CD4-positive, alpha-beta T cell treated with Interleukin-4 for 1 hour (primary cell): ENCODE data around the gene PPM1H.
"Not testable (repeated sequence)": the region's sequence is repeated elsewhere in the genome, so short reads cannot be mapped to it uniquely, and the experiment has no call there.

Experiments
- DNase-seq, 2 donors: peaks; one replicate each; pipeline ENCODE4 v3.0.0-alpha.2; 2020 to 2022

Gene PPM1H

DNA sequence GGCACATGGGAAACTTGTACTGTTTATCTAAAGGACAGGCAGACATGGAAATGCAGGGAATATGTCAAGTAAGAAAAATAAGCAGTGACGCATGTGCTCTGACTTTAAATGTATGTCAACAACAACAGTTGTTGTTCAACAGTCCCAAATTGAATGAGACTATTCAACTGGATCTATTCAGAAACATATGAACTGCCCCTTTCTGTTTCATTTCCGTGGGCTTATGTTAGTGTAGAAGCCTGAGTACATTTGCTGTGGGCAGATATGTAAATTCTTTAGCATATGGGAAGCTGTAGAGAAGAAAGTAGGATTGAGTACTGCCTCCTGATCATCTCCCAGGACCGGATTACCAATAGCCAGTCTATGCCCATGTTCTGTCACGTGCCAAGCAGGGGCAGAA, 7.4 kb upstream of the PPM1H start:
- DNase-seq: not testable (repeated sequence)

GRCh38 chr12:62934239-62934798, 631 bp downstream of the PPM1H start:
- no peak for DNase-seq

DNA sequence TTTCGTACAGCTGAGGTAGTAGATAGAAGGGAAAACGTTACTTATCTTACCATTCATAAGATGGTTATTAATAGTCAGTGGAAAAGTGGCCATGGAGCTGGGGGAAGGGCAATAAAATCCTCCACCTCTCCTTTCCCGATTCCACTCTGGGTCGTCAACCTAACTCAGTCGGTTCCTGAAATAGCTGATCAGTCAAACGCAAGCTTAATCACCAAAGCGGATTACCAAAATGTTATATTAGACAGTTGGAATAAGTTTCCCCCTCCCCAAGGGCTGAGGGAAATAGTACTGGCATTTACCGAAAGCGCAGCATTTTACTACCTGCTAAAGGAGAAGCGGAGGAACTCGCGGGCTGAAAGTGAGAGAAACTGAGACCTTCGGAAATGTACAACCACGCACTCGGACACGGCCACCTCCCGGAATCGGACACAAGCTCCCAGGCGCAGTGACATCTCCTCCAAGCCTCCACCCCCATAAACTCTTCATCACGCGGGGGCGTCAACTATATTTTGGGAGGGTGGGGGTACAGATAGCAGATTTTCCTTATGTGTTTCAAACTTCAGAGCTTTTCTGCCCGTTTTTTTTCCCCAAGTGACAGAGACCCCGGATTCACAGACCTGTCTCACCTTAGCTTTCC, 1.2 kb downstream of the PPM1H start:
- DNase-seq: no peak

- DNase-seq: no peak
Observed at GRCh38 chr12:62933220-62933601, 1.7 kb downstream of the PPM1H start.

DNA sequence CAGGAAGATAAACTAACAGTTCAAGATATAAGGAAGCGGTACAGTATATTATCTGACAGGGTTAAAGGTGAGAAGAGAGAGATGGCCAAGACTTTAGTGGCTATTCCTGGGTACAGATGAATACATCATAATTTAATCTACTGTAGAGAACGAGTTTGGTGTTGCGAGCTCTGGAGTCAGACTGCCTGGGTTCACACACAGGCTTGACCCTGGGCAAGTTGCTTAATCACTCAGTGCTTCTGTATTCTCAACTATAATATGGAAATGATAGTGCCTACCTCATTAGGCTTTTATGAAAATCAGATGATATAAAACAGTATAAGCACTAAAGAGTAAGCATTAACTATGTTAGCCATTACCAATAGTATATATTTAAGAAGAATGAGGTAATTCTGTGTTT, 3.5 kb downstream of the PPM1H start:
- DNase-seq: no peak

DNA sequence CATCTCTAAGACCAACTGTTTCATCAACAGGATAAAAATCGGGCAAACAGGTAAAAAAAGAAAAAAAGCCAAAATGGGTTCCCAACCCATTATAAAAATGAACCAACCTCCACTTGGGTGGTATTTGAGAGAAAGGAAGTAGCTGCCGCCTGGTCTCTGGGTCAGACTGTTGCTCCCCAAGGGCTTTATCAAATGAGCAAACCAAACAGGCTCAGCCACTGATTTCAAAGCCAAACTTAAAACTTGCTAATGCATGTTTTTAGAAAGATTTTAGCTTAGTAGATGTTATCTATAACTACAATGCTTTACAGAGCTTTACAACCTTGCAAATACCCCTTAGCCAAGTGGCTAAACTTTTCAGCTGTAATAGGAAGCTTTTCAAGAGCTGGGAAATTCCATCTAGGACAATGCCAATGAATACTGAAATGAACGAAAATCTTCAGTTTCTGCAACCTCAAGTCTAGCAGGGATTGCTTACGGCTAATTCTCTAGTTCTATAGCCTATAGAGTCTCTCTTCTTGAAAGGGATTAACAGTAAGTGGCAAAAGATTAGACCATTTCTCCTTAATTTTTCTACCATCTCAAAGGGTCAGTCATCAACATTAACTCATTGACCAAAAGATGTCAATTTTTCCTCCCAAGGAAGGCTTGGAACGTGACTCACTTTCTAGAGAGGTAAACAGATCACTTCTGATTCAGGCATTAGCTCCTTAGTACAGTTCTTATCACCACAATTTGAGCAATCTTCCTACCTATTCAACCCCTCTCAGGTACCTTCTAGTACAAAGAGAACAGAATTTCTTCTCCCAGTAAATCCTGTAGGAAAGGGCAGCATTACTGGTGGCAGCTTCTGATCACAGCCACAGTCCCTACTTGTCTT, 4.2 kb downstream of the PPM1H start:
- DNase-seq: no peak

- no peak for DNase-seq
Observed at GRCh38 chr12:62928632-62929031, 6.3 kb downstream of the PPM1H start.

DNA sequence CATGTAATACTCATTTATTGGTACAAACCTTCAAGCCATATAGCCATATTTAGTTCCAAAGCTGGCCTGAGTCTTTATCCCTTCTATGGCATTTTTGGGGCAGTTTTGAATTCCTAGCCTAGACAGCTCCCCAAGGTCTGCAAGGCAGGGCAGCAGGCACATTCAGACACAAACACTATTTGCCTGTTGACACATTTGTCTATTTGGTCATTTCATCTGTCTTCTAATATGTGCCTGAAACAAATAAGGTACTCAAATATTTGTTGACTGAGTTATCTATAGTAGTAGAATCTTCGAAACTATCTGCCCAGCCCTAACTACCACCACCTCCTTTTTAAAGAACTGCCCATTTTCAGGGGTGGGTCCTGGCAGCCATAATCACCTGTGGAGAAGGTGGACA, 9.3 kb downstream of the PPM1H start:
- DNase-seq: no peak

- DNase-seq: no peak
Observed at GRCh38 chr12:62924084-62924483, 10.9 kb downstream of the PPM1H start.

DNA sequence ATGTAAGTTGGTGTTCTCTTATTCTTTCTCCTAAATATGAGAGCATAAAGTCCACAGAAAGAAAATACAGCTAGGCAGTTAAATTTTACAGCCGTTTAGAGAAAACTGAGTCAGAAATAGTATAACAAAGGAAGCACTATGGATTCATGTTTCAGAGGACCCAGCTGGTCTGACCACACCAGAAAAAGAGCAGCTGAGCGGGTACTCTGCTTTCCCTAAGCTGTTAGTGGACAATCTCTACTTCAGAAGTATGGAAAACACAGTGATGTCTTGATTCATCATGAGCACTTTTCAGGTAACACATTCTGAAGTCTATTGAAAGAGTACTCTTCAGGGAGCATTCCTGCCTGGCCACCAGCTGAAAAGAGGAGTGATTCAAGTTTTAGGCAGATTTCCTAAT, 12.4 kb downstream of the PPM1H start:
- no peak for DNase-seq

- DNase-seq: no peak
Observed at GRCh38 chr12:62919838-62920237, 15.1 kb downstream of the PPM1H start.

DNA sequence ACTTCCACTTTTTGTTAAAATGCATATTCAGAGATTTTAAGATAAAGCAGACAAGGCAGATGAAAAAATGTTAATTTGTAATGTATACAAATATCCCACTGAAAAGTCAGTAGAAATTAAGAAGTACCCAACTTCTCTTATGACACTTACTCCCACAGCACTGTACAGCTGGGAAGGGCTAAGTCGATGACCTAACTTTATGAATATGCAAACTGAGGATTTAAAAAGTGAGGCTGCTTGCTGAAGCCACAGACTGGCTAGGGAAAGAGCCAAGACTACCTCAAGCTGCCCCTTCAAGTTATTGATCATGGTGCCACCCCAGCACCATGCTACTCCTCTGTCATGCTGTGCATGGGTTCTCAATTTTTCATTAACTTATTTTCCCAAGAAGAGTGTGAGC, 17.0 kb downstream of the PPM1H start:
- DNase-seq: no peak

DNA sequence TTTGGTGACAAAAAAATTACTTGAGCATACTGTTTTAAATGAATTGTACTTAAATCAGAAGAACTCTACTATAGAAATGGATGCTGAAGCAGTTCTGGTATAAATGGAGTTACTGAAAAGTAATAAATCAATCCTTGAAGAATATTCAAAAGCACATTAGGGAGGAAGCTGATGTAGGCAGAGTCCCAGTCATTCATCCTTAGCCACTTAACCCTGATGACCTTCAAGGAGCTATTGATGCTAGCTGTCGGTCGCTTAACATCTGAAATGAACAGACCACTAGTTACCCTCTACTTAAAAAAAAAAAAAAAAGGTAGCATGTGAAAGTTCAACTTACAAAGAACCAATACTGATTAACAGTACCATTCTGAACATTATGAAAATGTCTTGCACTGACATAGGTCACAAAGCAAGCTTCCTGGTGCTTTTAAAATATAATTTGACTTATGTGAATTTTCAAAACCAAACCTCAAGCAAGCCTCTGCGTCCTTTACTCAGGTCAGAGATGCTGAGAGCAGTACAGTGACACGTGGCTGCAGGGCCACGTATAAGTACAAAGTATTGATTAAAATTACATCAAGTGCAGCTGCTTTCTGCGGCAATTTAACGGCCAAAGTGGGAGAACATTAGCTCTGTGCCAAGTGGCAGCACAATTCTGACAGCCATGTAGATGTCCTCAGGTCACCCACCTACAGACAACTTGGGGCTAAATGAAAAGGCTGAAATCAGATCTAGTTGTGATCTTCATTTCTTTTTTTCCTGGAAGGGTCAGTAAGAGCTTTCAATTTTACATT, 18.1 kb downstream of the PPM1H start:
- DNase-seq: no peak

DNA sequence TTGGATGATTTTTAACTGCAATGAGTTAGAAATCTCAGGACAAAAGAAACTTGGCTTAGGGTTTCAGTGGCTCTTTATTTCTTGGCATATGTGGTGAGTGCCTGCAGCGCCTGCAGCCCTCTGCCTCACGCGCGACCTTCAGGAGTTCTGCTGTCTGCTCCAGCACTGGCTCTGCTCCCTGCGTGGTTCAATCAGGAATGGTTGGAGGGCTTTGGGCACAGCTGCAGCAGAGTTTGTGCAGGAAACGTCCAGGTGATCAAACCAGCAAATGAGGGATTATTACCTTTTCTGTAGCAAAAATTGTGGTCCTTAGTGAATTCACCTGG, 19.8 kb downstream of the PPM1H start:
- no peak for DNase-seq

GRCh38 chr12:62914443-62915203, 20.3 kb downstream of the PPM1H start:
- no peak for DNase-seq

- no peak for DNase-seq
Observed at GRCh38 chr12:62913380-62913779, 21.6 kb downstream of the PPM1H start.

GRCh38 chr12:62912644-62913043, 22.3 kb downstream of the PPM1H start:
- DNase-seq: no peak

DNA sequence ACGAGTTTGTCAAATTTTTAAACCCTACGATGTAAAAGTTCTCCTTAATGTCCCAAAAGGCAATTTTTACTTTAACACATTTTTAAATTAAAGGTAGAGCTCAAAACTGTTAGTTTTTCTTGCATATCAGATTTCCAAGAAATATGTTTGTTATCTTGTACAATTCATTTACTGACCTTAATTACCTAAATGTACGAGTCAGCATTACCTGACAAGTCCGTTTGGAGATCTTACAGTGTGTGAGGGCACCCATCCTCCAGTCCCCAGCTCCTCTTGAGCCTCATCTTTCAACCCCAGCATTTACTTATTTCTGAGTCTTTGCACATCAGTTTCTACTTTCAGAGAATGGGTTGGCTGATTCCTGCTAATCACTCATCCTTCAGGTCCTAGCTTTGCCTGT, 23.7 kb downstream of the PPM1H start:
- DNase-seq: no peak

- no peak for DNase-seq
Observed at GRCh38 chr12:62910549-62911169, 24.3 kb downstream of the PPM1H start.

- no peak for DNase-seq
Observed at GRCh38 chr12:62909340-62909739, 25.6 kb downstream of the PPM1H start.

DNA sequence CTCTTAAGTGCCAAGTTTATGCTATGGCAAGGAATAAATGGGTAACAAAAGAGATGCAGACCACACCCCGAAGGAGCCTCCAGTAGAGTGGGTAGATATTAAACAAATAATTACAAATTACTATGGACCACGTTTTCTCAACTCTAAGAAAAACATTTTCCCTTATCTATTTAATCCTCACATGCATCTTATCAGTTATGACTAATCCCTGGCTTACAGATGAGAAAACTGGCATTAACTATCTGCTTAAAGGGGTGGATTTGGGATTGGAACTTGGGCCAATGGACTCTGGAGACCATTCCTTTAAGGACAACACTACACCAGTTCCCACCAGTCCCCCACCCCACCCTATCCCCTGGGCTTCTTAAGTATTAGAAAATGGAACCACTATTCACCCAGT, 26.3 kb downstream of the PPM1H start:
- DNase-seq: no peak

- DNase-seq: no peak
Observed at GRCh38 chr12:62907561-62907960, 27.4 kb downstream of the PPM1H start.
